Eye (tissue), 1 donor: ENCODE measurements around the gene ELMO1.
A peak's percentile ranks its signal among the peaks of the same experiment; 100 is the strongest.

Source experiments
- DNase-seq: peaks from one replicate; pipeline ENCODE4 v3.0.0-alpha.2; 2015

ELMO1 gene

GRCh38 chr7:37341033-37341630 is 107.5 kb downstream of the ELMO1 start:
- DNase-seq, result no peak

GRCh38 chr7:37338966-37339365 is 109.7 kb downstream of the ELMO1 start:
- no peak for DNase-seq

- DNase-seq, result no peak
Measured at GRCh38 chr7:37337522-37337921, 111.1 kb downstream of the ELMO1 start.

- no peak for DNase-seq
Measured at GRCh38 chr7:37336259-37336658, 112.4 kb downstream of the ELMO1 start.

GRCh38 chr7:37333075-37333474 is 115.6 kb downstream of the ELMO1 start:
- no peak for DNase-seq

GRCh38 chr7:37332243-37333016 is 116.2 kb downstream of the ELMO1 start:
- DNase-seq, result no peak

GRCh38 chr7:37330775-37331174 is 117.9 kb downstream of the ELMO1 start:
- no peak for DNase-seq

- DNase-seq, result no peak
Measured at GRCh38 chr7:37329940-37330339, 118.7 kb downstream of the ELMO1 start.

GRCh38 chr7:37327288-37327687 is 121.4 kb downstream of the ELMO1 start:
- DNase-seq, result no peak

- peak; percentile 18 for DNase-seq
Measured at GRCh38 chr7:37323966-37324365, 124.7 kb downstream of the ELMO1 start.

GRCh38 chr7:37322831-37323230 is 125.8 kb downstream of the ELMO1 start:
- no peak for DNase-seq

- DNase-seq, result no peak
Measured at GRCh38 chr7:37320848-37321468, 127.7 kb downstream of the ELMO1 start.

- DNase-seq, result no peak
Measured at GRCh38 chr7:37320140-37320847, 128.4 kb downstream of the ELMO1 start.

GRCh38 chr7:37318541-37318940 is 130.1 kb downstream of the ELMO1 start:
- no peak for DNase-seq

- DNase-seq, result peak; percentile 41
Measured at GRCh38 chr7:37315772-37316715, 132.6 kb downstream of the ELMO1 start.

GRCh38 chr7:37312608-37313007 is 136.1 kb downstream of the ELMO1 start:
- DNase-seq, result no peak

- DNase-seq, result peak; percentile 30
Measured at GRCh38 chr7:37311355-37311754, 137.3 kb downstream of the ELMO1 start.

GRCh38 chr7:37310327-37311080 is 138.2 kb downstream of the ELMO1 start:
- DNase-seq, result no peak

- no peak for DNase-seq
Measured at GRCh38 chr7:37309493-37309892, 139.2 kb downstream of the ELMO1 start.

GRCh38 chr7:37304921-37305320 is 143.7 kb downstream of the ELMO1 start:
- no peak for DNase-seq

- no peak for DNase-seq
Measured at GRCh38 chr7:37297546-37297945, 151.1 kb downstream of the ELMO1 start.

- no peak for DNase-seq
Measured at GRCh38 chr7:37295401-37295800, 153.3 kb downstream of the ELMO1 start.
